Keratinocyte (primary cell): ENCODE data around the gene RALGAPA2. TPM values are rescaled to one million over a fixed set of nuclear protein-coding genes. Genes with fewer than 3 reads are reported as not detected.

ENCODE experiments used
- DNase-seq: peaks from one replicate; pipeline ENCODE4 v3.0.0-alpha.2; 2011; ENCODE audit warnings: low read depth, missing footprints, low spot score
- FAIRE-seq: peaks from 2 replicates; lab custom pipeline; 2011; peaks lifted over from hg19 to GRCh38; lab: Jason Lieb, UNC
- H2AFZ ChIP-seq: 2 replicates; pipeline ENCODE4 v1.6.0; 2012; ENCODE audit warnings: low read length, control low read depth, inconsistent platforms; ENCODE audit not compliant: control insufficient read depth
- H3K27ac ChIP-seq: 2 replicates; pipeline ENCODE4 v1.5.1; 2011; ENCODE audit warnings: low read length; ENCODE audit not compliant: control insufficient read depth, insufficient read depth
- H3K27me3 ChIP-seq: 3 replicates; pipeline ENCODE4 v1.6.0; 2011; ENCODE audit warnings: low read length; ENCODE audit not compliant: control insufficient read depth, insufficient read depth; ENCODE audit errors: extremely low read depth
- H3K36me3 ChIP-seq, 2 experiments: 2 replicates in 1 of 2; 3 replicates in 1 of 2; pipeline ENCODE4 v1.5.1; 2011; ENCODE audit warnings: low read length in 2 of 2, mild to moderate bottlenecking in 1 of 2; ENCODE audit not compliant: control insufficient read depth in 2 of 2, insufficient read depth in 2 of 2; ENCODE audit errors: extremely low read depth in 1 of 2
- H3K4me1 ChIP-seq: 3 replicates; pipeline ENCODE4 v1.5.1; 2011; ENCODE audit warnings: low read length; ENCODE audit not compliant: control insufficient read depth, insufficient read depth; ENCODE audit errors: extremely low read depth
- H3K4me2 ChIP-seq: 3 replicates; pipeline ENCODE4 v1.6.0; 2011; ENCODE audit warnings: low read depth, low read length; ENCODE audit not compliant: control insufficient read depth, insufficient read depth; ENCODE audit errors: extremely low read depth
- H3K4me3 ChIP-seq, 3 experiments: fragments of 200-600 bp in 1 of 3; sonication (generic) in 1 of 3; 2 replicates in 2 of 3; 3 replicates in 1 of 3; pipeline ENCODE4 v1.5.1; 2011 to 2016; ENCODE audit warnings: low read length in 3 of 3, mild to moderate bottlenecking in 3 of 3, control low read depth in 2 of 3, inconsistent platforms in 1 of 3, low read depth in 1 of 3, mixed read lengths in 1 of 3, mixed run types in 1 of 3, moderate library complexity in 1 of 3; ENCODE audit not compliant: control insufficient read depth in 2 of 3, insufficient read depth in 2 of 3; ENCODE audit errors: extremely low read depth in 1 of 3
- H3K79me2 ChIP-seq: 2 replicates; pipeline ENCODE4 v1.6.0; 2012; ENCODE audit warnings: low read length; ENCODE audit not compliant: control insufficient read depth, insufficient read depth
- H3K9ac ChIP-seq: 3 replicates; pipeline ENCODE4 v1.6.0; 2011; ENCODE audit warnings: low read length; ENCODE audit not compliant: control insufficient read depth, insufficient read depth; ENCODE audit errors: extremely low read depth
- H3K9me1 ChIP-seq: 3 replicates; pipeline ENCODE4 v1.6.0; 2011; ENCODE audit warnings: low read length; ENCODE audit not compliant: control insufficient read depth, insufficient read depth; ENCODE audit errors: extremely low read depth
- H3K9me3 ChIP-seq: 2 replicates; pipeline ENCODE4 v1.5.1; 2012; ENCODE audit warnings: low read depth, low read length; ENCODE audit not compliant: control insufficient read depth
- H4K20me1 ChIP-seq: 3 replicates; pipeline ENCODE4 v1.6.0; 2011; ENCODE audit warnings: low read length; ENCODE audit not compliant: control insufficient read depth, insufficient read depth; ENCODE audit errors: extremely low read depth
- CTCF ChIP-seq, 3 experiments: IDR thresholded peaks in 1 of 3; conservative IDR thresholded peaks in 1 of 3; optimal IDR thresholded peaks in 1 of 3; 2 replicates in 2 of 3; 3 replicates in 1 of 3; pipeline versions ENCODE3 to v1.5.1; 2011; ENCODE audit warnings: low read length in 3 of 3, mild to moderate bottlenecking in 3 of 3, moderate library complexity in 2 of 3, control low read depth in 1 of 3, inconsistent platforms in 1 of 3; ENCODE audit not compliant: insufficient read depth in 2 of 3; ENCODE audit errors: extremely low read depth in 1 of 3
- EZH2 ChIP-seq: IDR thresholded peaks from one replicate; pipeline ENCODE4 v1.6.1; 2012; ENCODE audit warnings: inconsistent platforms, mild to moderate bottlenecking, low read length, moderate library complexity
- dilution Hi-C: fragments of 300-500 bp; cut with MboI; formaldehyde crosslinking; loops from one replicate; pipeline ENCODE4 v1.7.0; 2020; ENCODE audit warnings: low sequenced_read_pairs; ENCODE audit not compliant: extremely low pct_ligation_motif_present
- polyA plus RNA-seq, 5 experiments: library from polyadenylated mRNA; depleted of rRNA in 3 of 5; stranded (reverse) in 3 of 5; stranded (forward) in 1 of 5; unstranded in 1 of 5; fragments of >200 nt; gene quantifications; 1 replicate in 1 of 5; 2 replicates in 3 of 5; 3 replicates in 1 of 5; pipeline versions ENCODE4 v1.2.1 to v1.2.3, GENCODE V29; 2011 to 2012; ENCODE audit warnings: missing spikeins in 2 of 5, low read depth in 1 of 5, low replicate concordance in 1 of 5

RALGAPA2 gene
- polyA plus RNA-seq, 1 donor (not counting 4 experiments of a cell fraction or from before 2014, with no cell fraction given), result 3.2 TPM

GRCh38 chr20:20454367-20454766 is 258.1 kb downstream of the RALGAPA2 start:
- Histone ChIP-seq H2AFZ (no peak overlapping the region), H3K79me2 (no peaks in the 10 kb centered on the region), H3K27ac (no peak overlapping the region), H3K4me1 (peaks cover 9% of the 10 kb centered on the region), H3K9ac (no peak overlapping the region), H4K20me1 (no peaks in the 10 kb centered on the region), H3K4me3 (no peak overlapping the region), H3K9me3 (no peaks in the 10 kb centered on the region), H3K9me1 (no peaks in the 10 kb centered on the region), H3K36me3 (no peaks in the 10 kb centered on the region), H3K27me3 (no peaks in the 10 kb centered on the region), H3K4me2 (no peak overlapping the region)
- no peak for FAIRE-seq
- no peak for DNase-seq
- TF ChIP-seq CTCF (optimal IDR thresholded peaks at IDR 0.05 in 1 of 3, IDR thresholded peaks at IDR 0.05 in 1 of 3, conservative IDR thresholded peaks at IDR 0.05 in 1 of 3; ENCODE audit: extremely low read depth in 1 of 3, insufficient read depth in 2 of 3, low read length in 3 of 3) (no peak), EZH2 (no peak)
- dilution Hi-C loops, result no loop called here

- Histone ChIP-seq H3K79me2 (no peaks in the 10 kb centered on the region), H3K36me3 (no peaks in the 10 kb centered on the region), H3K4me1 (peaks cover 9% of the 10 kb centered on the region), H4K20me1 (no peaks in the 10 kb centered on the region), H3K27me3 (no peaks in the 10 kb centered on the region), H3K9me1 (no peaks in the 10 kb centered on the region), H3K4me3 (peak overlapping the region in 1 of 3 experiments; percentile 19), H3K9me3 (no peaks in the 10 kb centered on the region), H3K27ac (no peak overlapping the region), H3K9ac (no peak overlapping the region), H2AFZ (peak overlapping the region; percentile 71), H3K4me2 (peak overlapping the region; percentile 52)
- TF ChIP-seq CTCF (optimal IDR thresholded peaks at IDR 0.05 in 1 of 3, IDR thresholded peaks at IDR 0.05 in 1 of 3, conservative IDR thresholded peaks at IDR 0.05 in 1 of 3; ENCODE audit: extremely low read depth in 1 of 3, insufficient read depth in 2 of 3, low read length in 3 of 3) (peak in 2 of 3 experiments; percentile 6 to 31), EZH2 (no peak)
- DNase-seq (peak; percentile 42), FAIRE-seq (peak; percentile 48)
- dilution Hi-C loops, result no loop called here
Observed at GRCh38 chr20:20452254-20452676, 260.2 kb downstream of the RALGAPA2 start.
